Ishikawa (cell line): ENCODE measurements around the gene CAMK1D.

Experiments
- CEBPB ChIP-seq: IDR thresholded peaks from 2 replicates; pipeline ENCODE4 v1.6.1; 2012
- CREB1 ChIP-seq: IDR thresholded peaks from 2 replicates; pipeline ENCODE4 v1.6.1; 2012; ENCODE audit warnings: low read depth
- EGR1 ChIP-seq: IDR thresholded peaks from 2 replicates; pipeline ENCODE4 v1.6.1; 2012
- EP300 ChIP-seq: IDR thresholded peaks from 2 replicates; pipeline ENCODE4 v1.6.1; 2012; ENCODE audit warnings: borderline replicate concordance
- FOXM1 ChIP-seq: IDR thresholded peaks from 2 replicates; pipeline ENCODE4 v1.6.1; 2012; ENCODE audit warnings: low read depth, borderline replicate concordance
- NFIC ChIP-seq: IDR thresholded peaks from 2 replicates; pipeline ENCODE4 v1.6.1; 2012
- RAD21 ChIP-seq: IDR thresholded peaks from 2 replicates; pipeline ENCODE4 v1.6.1; 2012; ENCODE audit warnings: low read depth
- TAF1 ChIP-seq: IDR thresholded peaks from 2 replicates; pipeline ENCODE4 v1.6.1; 2012; ENCODE audit warnings: low read depth, mild to moderate bottlenecking
- TCF12 ChIP-seq: IDR thresholded peaks from 2 replicates; pipeline ENCODE4 v1.6.1; 2012; ENCODE audit warnings: low read depth
- TEAD4 ChIP-seq: IDR thresholded peaks from 2 replicates; pipeline ENCODE4 v1.6.1; 2012
- YY1 ChIP-seq: IDR thresholded peaks from 2 replicates; pipeline ENCODE4 v1.6.1; 2012; ENCODE audit warnings: low read depth
- ZBTB7A ChIP-seq: IDR thresholded peaks from 2 replicates; pipeline ENCODE4 v1.6.1; 2012; ENCODE audit warnings: low read depth
- TF ChIP-seq, protein P1 (sequence below): IDR thresholded peaks from 2 replicates; pipeline ENCODE4 v1.6.1; 2012; ENCODE audit warnings: low read depth, mild to moderate bottlenecking
- TF ChIP-seq, protein P2 (sequence below): IDR thresholded peaks from 2 replicates; pipeline ENCODE4 v1.6.1; 2012
- TF ChIP-seq, protein P3 (sequence below): IDR thresholded peaks from 2 replicates; pipeline ENCODE4 v1.6.1; 2012

The CAMK1D gene

DNA sequence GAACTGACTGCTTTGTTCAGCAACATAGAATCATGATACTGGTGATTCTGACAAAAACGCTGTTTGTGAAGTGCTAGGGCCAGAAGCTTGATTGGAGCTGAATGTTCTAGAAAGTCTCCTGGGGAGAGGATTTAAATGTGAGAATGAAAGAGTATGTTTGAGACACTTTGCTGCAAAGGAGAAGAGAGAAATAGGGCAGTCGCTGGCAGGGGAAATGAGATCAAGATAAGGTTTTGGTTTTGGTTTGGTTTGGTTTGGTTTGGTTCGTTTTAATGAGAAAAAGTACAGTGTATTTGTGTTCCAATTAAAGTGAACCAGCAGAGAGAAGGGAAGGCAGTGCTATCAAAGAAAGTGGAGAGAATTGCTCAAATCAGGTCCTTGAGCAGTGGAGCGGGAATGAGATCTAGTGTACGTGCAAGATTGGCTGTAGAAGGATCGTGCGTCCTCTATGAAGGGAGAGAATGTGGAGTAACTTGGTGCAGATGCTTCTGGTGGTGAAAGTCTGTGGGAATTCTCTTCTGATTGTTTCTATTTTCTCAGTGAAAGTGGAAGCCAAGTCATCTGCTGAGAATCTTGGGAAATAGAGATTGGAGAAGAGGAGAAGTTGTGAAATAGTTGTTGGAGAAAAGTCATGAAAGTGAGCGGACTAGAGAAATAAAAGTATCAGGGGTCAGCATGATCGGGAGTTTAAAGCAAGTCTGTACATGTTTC lies 381.6 kb downstream of the CAMK1D start:
- TF ChIP-seq ZBTB7A (no peak), EGR1 (no peak)

DNA sequence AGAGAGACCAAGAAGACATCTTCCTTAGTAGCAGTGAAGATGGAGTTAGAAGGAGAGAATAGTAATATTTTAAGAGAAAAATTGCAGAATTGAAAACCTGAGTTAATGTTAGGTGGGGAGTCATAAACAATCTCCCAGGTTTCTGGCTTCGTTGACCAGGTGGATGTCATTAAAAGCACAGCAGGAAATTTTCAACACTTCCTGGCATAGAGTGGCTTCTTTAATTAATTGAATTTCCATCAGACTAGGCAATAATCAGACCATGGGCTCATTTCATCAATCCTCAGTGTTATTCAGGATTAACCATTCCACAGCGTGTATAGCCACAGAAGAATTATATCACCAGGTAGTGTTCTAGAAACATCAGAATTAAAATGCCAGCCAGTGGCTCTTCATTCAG lies 383.9 kb downstream of the CAMK1D start:
- TF ChIP-seq CEBPB (no peak), FOXM1 (no peak), TAF1 (no peak), YY1 (no peak), CREB1 (no peak), TEAD4 (no peak), TCF12 (no peak)
- TF ChIP-seq, protein P1, sequence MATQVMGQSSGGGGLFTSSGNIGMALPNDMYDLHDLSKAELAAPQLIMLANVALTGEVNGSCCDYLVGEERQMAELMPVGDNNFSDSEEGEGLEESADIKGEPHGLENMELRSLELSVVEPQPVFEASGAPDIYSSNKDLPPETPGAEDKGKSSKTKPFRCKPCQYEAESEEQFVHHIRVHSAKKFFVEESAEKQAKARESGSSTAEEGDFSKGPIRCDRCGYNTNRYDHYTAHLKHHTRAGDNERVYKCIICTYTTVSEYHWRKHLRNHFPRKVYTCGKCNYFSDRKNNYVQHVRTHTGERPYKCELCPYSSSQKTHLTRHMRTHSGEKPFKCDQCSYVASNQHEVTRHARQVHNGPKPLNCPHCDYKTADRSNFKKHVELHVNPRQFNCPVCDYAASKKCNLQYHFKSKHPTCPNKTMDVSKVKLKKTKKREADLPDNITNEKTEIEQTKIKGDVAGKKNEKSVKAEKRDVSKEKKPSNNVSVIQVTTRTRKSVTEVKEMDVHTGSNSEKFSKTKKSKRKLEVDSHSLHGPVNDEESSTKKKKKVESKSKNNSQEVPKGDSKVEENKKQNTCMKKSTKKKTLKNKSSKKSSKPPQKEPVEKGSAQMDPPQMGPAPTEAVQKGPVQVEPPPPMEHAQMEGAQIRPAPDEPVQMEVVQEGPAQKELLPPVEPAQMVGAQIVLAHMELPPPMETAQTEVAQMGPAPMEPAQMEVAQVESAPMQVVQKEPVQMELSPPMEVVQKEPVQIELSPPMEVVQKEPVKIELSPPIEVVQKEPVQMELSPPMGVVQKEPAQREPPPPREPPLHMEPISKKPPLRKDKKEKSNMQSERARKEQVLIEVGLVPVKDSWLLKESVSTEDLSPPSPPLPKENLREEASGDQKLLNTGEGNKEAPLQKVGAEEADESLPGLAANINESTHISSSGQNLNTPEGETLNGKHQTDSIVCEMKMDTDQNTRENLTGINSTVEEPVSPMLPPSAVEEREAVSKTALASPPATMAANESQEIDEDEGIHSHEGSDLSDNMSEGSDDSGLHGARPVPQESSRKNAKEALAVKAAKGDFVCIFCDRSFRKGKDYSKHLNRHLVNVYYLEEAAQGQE: no peak

DNA sequence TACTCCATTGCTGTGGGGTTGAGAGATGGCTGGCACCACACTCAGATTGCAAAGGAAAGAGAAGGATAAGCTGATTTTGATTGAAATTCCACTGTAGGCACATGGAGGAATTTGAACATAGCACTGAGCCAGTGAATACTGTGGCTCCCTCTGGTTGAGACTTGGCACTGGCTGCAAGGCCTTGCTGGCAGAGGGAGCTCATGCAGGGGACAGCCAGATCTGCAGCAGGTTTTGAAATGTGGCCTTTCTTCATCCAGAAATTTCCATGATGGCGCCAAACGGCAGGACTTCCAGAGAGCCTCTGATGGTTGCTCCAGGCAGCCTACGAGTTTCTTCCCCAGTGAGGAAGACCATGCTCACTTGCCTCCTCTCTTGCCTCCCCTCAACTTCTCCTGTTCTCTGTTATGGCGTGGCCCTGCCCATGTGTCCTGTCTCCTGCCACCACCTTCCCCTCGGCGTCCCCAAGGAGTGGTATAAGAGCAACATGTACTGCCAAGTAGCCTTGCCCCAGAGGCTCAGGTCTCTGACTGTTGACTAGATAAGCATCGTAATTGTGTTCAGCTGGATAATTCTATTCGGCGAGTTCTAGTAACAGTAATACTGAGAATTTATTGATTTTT lies 386.6 kb downstream of the CAMK1D start:
- TF ChIP-seq, protein P1: no peak
- TF ChIP-seq, protein P2, sequence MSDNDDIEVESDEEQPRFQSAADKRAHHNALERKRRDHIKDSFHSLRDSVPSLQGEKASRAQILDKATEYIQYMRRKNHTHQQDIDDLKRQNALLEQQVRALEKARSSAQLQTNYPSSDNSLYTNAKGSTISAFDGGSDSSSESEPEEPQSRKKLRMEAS: no peak
- TF ChIP-seq CREB1: no peak
- no peak for TF ChIP-seq NFIC
- TF ChIP-seq ZBTB7A: no peak
- TF ChIP-seq CEBPB: no peak
- no peak for TF ChIP-seq TAF1
- no peak for TF ChIP-seq EGR1

DNA sequence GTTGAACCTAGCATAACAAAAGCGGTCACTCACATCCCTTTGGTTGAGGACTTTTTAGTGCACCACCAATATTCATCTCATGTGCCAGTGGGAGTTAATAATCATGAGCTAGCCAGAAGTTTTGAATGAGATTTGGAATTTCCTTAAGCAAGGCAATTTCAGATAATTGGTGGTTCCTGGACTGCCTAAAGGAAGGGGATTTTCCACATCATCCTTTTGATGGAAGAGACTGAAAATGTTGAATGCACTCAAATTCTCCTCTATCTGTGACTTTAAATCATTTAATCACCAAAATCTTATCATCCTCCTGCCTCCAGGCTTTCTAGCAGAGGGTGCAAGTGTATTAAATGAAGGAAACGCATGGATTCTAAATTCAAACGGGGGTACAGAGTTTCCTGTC lies 391.5 kb downstream of the CAMK1D start:
- TF ChIP-seq EP300 (no peak), TEAD4 (no peak), FOXM1 (no peak), TAF1 (no peak), YY1 (no peak), TCF12 (no peak), NFIC (no peak), EGR1 (no peak), CREB1 (no peak), RAD21 (no peak), CEBPB (no peak), ZBTB7A (no peak)
- TF ChIP-seq, protein P1: no peak
- TF ChIP-seq, protein P2: no peak
- TF ChIP-seq, protein P3, sequence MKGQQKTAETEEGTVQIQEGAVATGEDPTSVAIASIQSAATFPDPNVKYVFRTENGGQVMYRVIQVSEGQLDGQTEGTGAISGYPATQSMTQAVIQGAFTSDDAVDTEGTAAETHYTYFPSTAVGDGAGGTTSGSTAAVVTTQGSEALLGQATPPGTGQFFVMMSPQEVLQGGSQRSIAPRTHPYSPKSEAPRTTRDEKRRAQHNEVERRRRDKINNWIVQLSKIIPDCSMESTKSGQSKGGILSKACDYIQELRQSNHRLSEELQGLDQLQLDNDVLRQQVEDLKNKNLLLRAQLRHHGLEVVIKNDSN: no peak

DNA sequence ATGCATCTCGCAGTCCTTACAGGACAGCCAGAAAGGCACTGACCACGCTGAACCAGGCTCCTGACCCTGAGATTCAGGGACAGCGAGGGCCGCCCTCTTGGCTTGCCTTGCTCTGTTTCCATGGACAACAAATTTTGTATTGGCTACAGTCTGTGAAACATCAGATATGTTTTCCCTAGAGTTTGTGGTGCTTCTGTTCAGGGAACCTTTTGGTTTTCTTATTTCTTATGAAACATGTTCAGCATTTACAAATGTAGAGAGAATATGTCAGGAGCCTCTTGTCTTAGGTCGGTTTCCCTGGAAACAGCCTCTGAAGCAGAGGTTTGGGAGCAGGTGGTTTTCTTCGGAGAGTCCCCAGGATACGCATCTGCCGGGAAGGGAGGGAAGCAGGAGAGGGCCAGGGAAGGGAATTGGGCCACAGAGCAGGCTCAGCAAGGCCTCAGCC lies 392.0 kb downstream of the CAMK1D start:
- TF ChIP-seq CREB1 (no peak), CEBPB (no peak), TAF1 (no peak), ZBTB7A (no peak), EP300 (no peak), NFIC (no peak)
- TF ChIP-seq, protein P1: no peak
